K562 (cell line): ENCODE results near the gene RASAL3. TPM values are rescaled to one million over a fixed set of nuclear protein-coding genes. Genes with fewer than 3 reads are reported as not detected.

Experiments used
- CTBP1 ChIP-seq: fragments of 450-650 bp; IDR thresholded peaks from 2 replicates; pipeline ENCODE4 v1.6.1; 2016; ENCODE audit warnings: borderline replicate concordance
- MAFF ChIP-seq: IDR thresholded peaks from 2 replicates; pipeline ENCODE4 v1.6.1; 2012; ENCODE audit warnings: low read length, improper control_type of control experiment
- MAZ ChIP-seq, 2 experiments: fragments of 450-650 bp in 1 of 2; sonication (generic) in 1 of 2; formaldehyde crosslinking; IDR thresholded peaks in 1 of 2; conservative IDR thresholded peaks in 1 of 2; 2 replicates each; pipeline versions ENCODE4 v1.4.0 to v1.5.0; 2020; ENCODE audit warnings: mild to moderate bottlenecking in 1 of 2, missing genetic modification reagents in 1 of 2
- MNT ChIP-seq, 2 experiments: fragments of 450-650 bp; conservative IDR thresholded peaks; 2 replicates each; pipeline ENCODE4 v1.6.1; 2017; ENCODE audit warnings: mild to moderate bottlenecking in 2 of 2, moderate library complexity in 2 of 2
- PCBP1 ChIP-seq: fragments of 200-400 bp; formaldehyde crosslinking; IDR thresholded peaks from 2 replicates; pipeline ENCODE4 v1.6.1; 2018; ENCODE audit warnings: mild to moderate bottlenecking, low read depth, low read length; ENCODE audit not compliant: poor library complexity, severe bottlenecking
- PHF20 ChIP-seq: fragments of 450-650 bp; IDR thresholded peaks from 2 replicates; pipeline ENCODE4 v1.6.1; 2018; ENCODE audit not compliant: partially characterized antibody
- REST ChIP-seq, 2 experiments: fragments of 450-650 bp; formaldehyde crosslinking in 1 of 2; IDR thresholded peaks; 2 replicates each; pipeline versions ENCODE4 v1.4.0 to v1.6.1; 2014 to 2020; ENCODE audit warnings: mild to moderate bottlenecking in 2 of 2, borderline replicate concordance in 1 of 2, low read depth in 1 of 2
- VEZF1 ChIP-seq: fragments of 200-800 bp; sonication (Bioruptor generic); IDR thresholded peaks from 2 replicates; pipeline ENCODE4 v1.6.1; 2017; ENCODE audit warnings: missing genetic modification characterization, missing compliant biosample characterization
- polyA plus RNA-seq, 8 experiments: library from polyadenylated mRNA; depleted of rRNA in 4 of 8; stranded (reverse) in 5 of 8; unstranded in 3 of 8; fragments of >200 nt; fragmentation: Nextera tagmentation in 2 of 8; fragmentation: Illumina TruSeq in 1 of 8; extraction: Ambion mirVana in 2 of 8; extraction: Trizol in 1 of 8; gene quantifications; 2 replicates each; pipeline versions ENCODE4 v1.2.1 to v1.2.3, GENCODE V29; 2011 to 2014; ENCODE audit warnings: inconsistent platforms in 1 of 8, missing spikeins in 1 of 8
- total RNA-seq, 7 experiments: library from RNA; depleted of rRNA in 6 of 7; stranded (reverse); fragments of >200 nt in 6 of 7; fragmentation: Illumina TruSeq in 2 of 7; extraction: Trizol in 2 of 7; gene quantifications; 2 replicates each; pipeline versions ENCODE4 v1.2.1 to v1.2.3, GENCODE V29; 2011 to 2021; ENCODE audit warnings: low replicate concordance in 1 of 7
- TF ChIP-seq, protein P1 (sequence below): fragments of 450-650 bp; IDR thresholded peaks from 2 replicates; pipeline ENCODE4 v1.6.1; 2016; ENCODE audit warnings: antibody characterized with exemption
- TF ChIP-seq, protein P2 (sequence below): fragments of 450-650 bp; IDR thresholded peaks from 2 replicates; pipeline ENCODE4 v1.6.1; 2016; ENCODE audit warnings: borderline replicate concordance

The RASAL3 gene
- total and polyA plus RNA-seq, 9 of the 15 experiments (the other 6 are each of a cell fraction or from before 2014, with no cell fraction given) = 0.07 to 0.44 TPM; not detected in 7

DNA sequence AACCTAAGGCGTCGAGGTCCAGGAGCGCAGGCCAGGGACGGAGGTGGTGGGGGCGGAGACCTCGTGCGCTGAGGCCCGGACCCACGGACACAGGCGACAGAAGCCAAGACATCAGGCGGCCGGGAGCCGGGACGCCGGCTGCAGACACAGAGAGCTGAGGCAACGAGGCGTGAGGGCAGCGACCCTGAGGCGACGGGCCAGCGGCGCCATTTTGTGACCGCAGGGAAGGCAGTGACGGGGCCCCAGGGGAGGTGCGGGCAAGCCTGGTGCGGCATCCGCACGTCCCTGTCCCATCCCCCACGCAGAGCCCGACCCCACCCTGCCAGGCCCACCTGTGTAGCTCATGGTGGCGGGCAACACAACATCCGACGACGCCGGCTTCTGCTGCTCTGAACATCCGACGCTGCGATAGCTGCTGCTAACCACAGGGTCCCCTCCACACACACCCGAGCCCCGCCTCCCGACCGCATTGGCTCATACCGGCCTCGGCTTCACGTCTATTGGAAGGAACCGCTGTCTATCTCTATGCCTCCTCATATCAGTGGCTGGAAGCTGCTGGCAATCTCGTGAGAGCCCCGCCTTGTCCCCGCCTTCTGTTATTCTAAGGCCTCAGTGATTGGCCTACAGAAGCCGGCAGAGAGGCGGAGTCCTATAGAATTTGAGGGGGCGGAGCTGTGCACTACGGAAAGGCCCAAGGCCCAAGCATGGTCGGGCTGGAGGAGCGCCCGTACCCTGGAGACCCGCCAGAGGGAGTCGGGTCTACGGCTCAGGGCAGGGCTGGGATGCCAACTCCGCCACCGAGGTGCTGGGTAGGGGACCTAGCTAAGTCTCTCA lies 45.5 kb downstream of the RASAL3 start, which contains the start of gene AKAP8L (continued):
- TF ChIP-seq REST (IDR thresholded peaks at IDR 0.05; ENCODE audit: borderline replicate concordance) (peak; percentile 72; the same call in 1 of the 2 replicates), REST (CRISPR knock-in tag; IDR thresholded peaks at IDR 0.05; ENCODE audit: low read depth) (no peak), PHF20 (peak; percentile 32), CTBP1 (peak; percentile 36; the same call in 1 of the 2 replicates), PCBP1 (peak; percentile 82), MNT (conservative IDR thresholded peaks at IDR 0.05) (peak; percentile 76 to 86), VEZF1 (peak; percentile 72; the same call in 1 of the 2 replicates), MAZ (CRISPR knock-in tag; conservative IDR thresholded peaks at IDR 0.05 in 1 of 2, IDR thresholded peaks at IDR 0.05 in 1 of 2) (peak in 1 of 2 experiments; percentile 76), MAFF (no peak)
- TF ChIP-seq, protein P1, sequence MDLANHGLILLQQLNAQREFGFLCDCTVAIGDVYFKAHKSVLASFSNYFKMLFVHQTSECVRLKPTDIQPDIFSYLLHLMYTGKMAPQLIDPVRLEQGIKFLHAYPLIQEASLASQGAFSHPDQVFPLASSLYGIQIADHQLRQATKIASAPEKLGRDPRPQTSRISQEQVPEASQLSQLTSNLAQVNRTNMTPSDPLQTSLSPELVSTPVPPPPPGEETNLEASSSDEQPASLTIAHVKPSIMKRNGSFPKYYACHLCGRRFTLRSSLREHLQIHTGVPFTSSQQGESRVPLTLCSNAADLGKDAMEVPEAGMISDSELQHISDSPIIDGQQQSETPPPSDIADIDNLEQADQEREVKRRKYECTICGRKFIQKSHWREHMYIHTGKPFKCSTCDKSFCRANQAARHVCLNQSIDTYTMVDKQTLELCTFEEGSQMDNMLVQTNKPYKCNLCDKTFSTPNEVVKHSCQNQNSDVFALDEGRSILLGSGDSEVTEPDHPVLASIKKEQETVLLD = 0 out of 2 replicates have a peak, but pooled peaks have one; percentile 17
- TF ChIP-seq, protein P2, sequence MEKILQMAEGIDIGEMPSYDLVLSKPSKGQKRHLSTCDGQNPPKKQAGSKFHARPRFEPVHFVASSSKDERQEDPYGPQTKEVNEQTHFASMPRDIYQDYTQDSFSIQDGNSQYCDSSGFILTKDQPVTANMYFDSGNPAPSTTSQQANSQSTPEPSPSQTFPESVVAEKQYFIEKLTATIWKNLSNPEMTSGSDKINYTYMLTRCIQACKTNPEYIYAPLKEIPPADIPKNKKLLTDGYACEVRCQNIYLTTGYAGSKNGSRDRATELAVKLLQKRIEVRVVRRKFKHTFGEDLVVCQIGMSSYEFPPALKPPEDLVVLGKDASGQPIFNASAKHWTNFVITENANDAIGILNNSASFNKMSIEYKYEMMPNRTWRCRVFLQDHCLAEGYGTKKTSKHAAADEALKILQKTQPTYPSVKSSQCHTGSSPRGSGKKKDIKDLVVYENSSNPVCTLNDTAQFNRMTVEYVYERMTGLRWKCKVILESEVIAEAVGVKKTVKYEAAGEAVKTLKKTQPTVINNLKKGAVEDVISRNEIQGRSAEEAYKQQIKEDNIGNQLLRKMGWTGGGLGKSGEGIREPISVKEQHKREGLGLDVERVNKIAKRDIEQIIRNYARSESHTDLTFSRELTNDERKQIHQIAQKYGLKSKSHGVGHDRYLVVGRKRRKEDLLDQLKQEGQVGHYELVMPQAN = peak; percentile 88
